AG04450 (cell line): ENCODE data around the gene METTL8. TPM values are rescaled to one million over a fixed set of nuclear protein-coding genes. Genes with fewer than 3 reads are reported as not detected.

Experiments
- CTCF ChIA-PET: fragments of 300-600, 350-600 bp; formaldehyde crosslinking; extraction: SDS; loops from one replicate; lab custom pipeline; 2022; ENCODE audit warnings: antibody characterized with exemption, inconsistent platforms; lab: Charles Lee
- POLR2A ChIA-PET: fragments of 350-600 bp; formaldehyde crosslinking; extraction: SDS; loops from one replicate; lab custom pipeline; 2021; ENCODE audit warnings: antibody characterized with exemption, inconsistent platforms; lab: Yijun Ruan, JAX
- DNase-seq: peaks from one replicate; pipeline ENCODE4 v3.0.0-alpha.2; 2011; ENCODE audit warnings: low read depth, low spot score
- H3K27ac ChIP-seq: one replicate; pipeline ENCODE4 v1.5.1; 2012; ENCODE audit warnings: low read depth, low read length, control low read depth
- H3K27me3 ChIP-seq: one replicate; pipeline ENCODE4 v1.6.0; 2012; ENCODE audit warnings: low read length; ENCODE audit not compliant: control insufficient read depth, insufficient read depth
- H3K4me3 ChIP-seq: 2 replicates; pipeline ENCODE4 v1.5.1; 2011; ENCODE audit warnings: mild to moderate bottlenecking, low read depth, low read length, control low read depth
- H3K9me3 ChIP-seq: 2 replicates; pipeline ENCODE4 v1.5.1; 2012; ENCODE audit warnings: low read length; ENCODE audit not compliant: control insufficient read depth, insufficient read depth
- polyA plus RNA-seq: library from polyadenylated mRNA; depleted of rRNA; stranded (reverse); fragments of >200 nt; gene quantifications from 2 replicates; pipeline ENCODE4 v1.2.3, GENCODE V29; 2011
- TF ChIP-seq, protein P1 (sequence below): IDR thresholded peaks from 2 replicates; pipeline ENCODE4 v1.5.1; 2011; ENCODE audit warnings: low read depth, low read length, control low read depth, inconsistent platforms

Gene METTL8
- polyA plus RNA-seq, 1 experiment, result 25.9 TPM

DNA sequence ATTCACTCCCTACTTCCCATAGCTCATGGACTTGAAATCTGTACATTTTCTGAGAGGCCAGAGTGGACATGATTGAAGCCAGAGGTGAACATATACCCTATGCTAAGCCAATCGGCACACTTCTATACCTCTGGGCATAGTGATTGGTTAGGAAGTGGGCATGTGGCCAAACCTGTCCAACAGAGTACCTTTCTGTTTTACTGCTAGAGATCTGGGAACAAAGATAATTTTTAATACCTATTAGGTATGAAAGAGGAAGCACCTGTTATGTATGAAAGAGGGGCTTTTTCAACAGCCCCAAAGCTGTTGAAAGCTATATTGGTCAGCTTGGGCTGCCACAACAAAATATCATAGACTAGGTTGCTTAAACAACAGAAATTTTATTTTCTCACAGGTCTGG is 27.7 kb downstream of the METTL8 start:
- Histone ChIP-seq H3K4me3 (no peak overlapping the region), H3K9me3 (no peaks in the 10 kb centered on the region), H3K27me3 (no peaks in the 10 kb centered on the region), H3K27ac (no peak overlapping the region)
- TF ChIP-seq, protein P1, sequence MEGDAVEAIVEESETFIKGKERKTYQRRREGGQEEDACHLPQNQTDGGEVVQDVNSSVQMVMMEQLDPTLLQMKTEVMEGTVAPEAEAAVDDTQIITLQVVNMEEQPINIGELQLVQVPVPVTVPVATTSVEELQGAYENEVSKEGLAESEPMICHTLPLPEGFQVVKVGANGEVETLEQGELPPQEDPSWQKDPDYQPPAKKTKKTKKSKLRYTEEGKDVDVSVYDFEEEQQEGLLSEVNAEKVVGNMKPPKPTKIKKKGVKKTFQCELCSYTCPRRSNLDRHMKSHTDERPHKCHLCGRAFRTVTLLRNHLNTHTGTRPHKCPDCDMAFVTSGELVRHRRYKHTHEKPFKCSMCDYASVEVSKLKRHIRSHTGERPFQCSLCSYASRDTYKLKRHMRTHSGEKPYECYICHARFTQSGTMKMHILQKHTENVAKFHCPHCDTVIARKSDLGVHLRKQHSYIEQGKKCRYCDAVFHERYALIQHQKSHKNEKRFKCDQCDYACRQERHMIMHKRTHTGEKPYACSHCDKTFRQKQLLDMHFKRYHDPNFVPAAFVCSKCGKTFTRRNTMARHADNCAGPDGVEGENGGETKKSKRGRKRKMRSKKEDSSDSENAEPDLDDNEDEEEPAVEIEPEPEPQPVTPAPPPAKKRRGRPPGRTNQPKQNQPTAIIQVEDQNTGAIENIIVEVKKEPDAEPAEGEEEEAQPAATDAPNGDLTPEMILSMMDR, result no peak
- CTCF ChIA-PET, result interaction anchor here (2.7 kb wide), 1 partner anchor 10 kb away, joined by 11 read pairs; no protein-coding TSS in a partner anchor
- no peak for DNase-seq
- POLR2A ChIA-PET, result no interaction called here

DNA sequence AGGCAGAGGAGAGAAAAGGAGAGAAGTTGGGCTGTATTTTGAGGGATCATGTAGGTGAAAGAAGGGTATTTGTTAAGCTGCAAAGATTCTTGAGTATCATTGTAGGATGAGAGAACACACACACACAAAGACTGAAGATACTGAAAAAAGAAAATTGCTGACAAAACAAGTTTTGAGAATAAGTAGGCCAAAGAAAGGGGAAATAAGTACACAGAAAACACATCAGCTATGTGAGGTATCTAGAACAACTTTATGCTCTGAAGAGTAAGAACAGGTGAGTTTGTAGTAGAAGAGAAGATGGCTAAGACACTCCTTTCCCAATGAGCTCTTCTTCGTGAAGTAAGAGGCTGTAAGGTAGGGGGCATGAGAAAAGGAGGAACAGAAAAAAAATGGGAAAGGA is 28.2 kb downstream of the METTL8 start:
- no peak overlapping the region for H3K4me3 ChIP-seq
- TF ChIP-seq, protein P1, result no peak
- H3K9me3 ChIP-seq, result no peaks in the 10 kb centered on the region
- POLR2A ChIA-PET, result no interaction called here
- H3K27ac ChIP-seq, result no peak overlapping the region
- DNase-seq, result no peak
- H3K27me3 ChIP-seq, result no peaks in the 10 kb centered on the region
- CTCF ChIA-PET, result interaction anchor here (2.7 kb wide), 1 partner anchor 11 kb away, joined by 11 read pairs; no protein-coding TSS in a partner anchor

DNA sequence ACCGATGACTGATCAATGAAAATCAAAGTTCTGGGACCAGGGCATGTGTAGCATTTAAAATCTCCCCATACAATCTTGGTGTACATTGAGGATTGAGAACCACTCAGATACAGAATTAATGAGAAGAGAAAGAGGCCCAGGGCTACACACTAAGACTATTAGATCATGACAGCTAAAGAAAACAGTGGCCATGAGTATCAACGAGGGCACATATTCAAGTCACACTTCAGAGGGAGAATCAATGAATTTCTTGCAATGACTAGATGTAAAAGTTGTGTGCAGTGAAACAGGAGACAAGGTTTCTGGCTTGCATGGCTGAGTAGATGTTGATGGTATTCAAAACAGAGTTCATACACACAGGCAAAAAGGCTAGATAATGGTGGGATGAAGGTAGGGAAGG is 29.1 kb downstream of the METTL8 start:
- H3K27ac ChIP-seq, result no peak overlapping the region

DNA sequence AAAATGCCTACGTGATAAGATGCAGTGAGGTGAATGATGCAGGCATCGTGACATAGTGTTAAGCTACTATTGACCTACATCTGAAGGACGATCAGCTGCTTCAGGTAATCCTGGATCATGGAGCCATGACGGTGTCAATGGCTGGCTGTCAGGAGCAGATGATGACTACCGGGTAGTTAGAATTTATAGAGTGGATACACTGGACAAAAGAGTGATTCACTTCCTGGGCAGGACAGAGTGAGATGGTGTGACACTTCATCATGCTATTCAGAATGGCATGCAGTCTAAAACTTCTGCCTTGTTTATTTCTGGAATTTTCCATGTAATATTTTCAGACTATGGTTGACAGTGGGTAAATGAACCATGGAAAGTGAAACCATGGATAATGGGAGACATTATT is 29.5 kb downstream of the METTL8 start:
- Histone ChIP-seq H3K4me3 (no peak overlapping the region), H3K27ac (no peak overlapping the region), H3K9me3 (no peaks in the 10 kb centered on the region), H3K27me3 (no peaks in the 10 kb centered on the region)
- TF ChIP-seq, protein P1, result no peak
- ChIA-PET POLR2A (no interaction called here), CTCF (no interaction called here)
- no peak for DNase-seq

More for the DNA sequence above, 29.1 kb downstream of the METTL8 start:
- TF ChIP-seq, protein P1, result no peak
- ChIA-PET POLR2A (no interaction called here), CTCF (no interaction called here)
- H3K9me3 ChIP-seq, result no peaks in the 10 kb centered on the region
- no peak for DNase-seq
- H3K4me3 ChIP-seq, result no peak overlapping the region
- H3K27me3 ChIP-seq, result no peaks in the 10 kb centered on the region

- Histone ChIP-seq H3K9me3 (no peaks in the 10 kb centered on the region), H3K4me3 (no peak overlapping the region), H3K27me3 (no peaks in the 10 kb centered on the region), H3K27ac (no peak overlapping the region)
- TF ChIP-seq, protein P1, result no peak
- no peak for DNase-seq
- ChIA-PET CTCF (no interaction called here), POLR2A (no interaction called here)
Measured at GRCh38 chr2:171402906-171403580, 30.7 kb downstream of the METTL8 start.
